ENCODE measurements around the gene MANF. TPM values are rescaled to one million over a fixed set of nuclear protein-coding genes. Genes with fewer than 3 reads are reported as not detected.

Gene MANF
- total and polyA plus RNA-seq, 2 of the 4 experiments (the other 2 are of a cell fraction) = 65.4 to 122 TPM

DNA sequence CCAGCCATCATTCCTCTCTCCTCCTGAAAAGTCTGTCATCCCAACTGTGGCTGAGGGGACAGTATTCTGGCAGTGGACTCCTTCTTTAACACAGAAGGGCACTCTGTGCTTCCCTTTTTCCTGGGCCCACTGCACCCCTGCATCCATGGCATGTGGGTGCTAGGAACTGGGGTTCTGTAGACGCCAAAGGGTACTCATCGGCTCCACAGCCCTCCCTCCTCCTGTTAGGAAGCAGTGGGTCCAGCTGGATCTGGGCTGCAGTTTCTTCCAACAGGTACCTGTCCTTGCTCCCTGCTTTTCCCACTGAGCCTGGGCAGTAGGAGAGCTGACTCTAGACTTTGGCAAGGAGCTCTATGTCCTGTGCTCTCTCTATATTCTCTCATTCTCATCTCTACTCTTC, 6.4 kb upstream of the MANF start:
- ATAC-seq (ENCODE audit: low read depth) = no peak
- H2BK15ac ChIP-seq (ENCODE audit: low read depth, low read length) = no peak overlapping the region

More for the DNA sequence above, 6.4 kb upstream of the MANF start:
- Histone ChIP-seq H3K4me1 (ENCODE audit: control insufficient read depth, insufficient read depth, low read length) (no peaks in the 10 kb centered on the region), H3K27ac (ENCODE audit: insufficient read depth, low read length) (no peak overlapping the region), H2AK5ac (ENCODE audit: low read depth, low read length) (no peak overlapping the region), H3K56ac (ENCODE audit: extremely low read depth, insufficient read depth, low read length) (no peak overlapping the region), H2BK5ac (ENCODE audit: low read depth, low read length, poor library complexity, severe bottlenecking) (no peak overlapping the region), H2AFZ (replicated peaks; ENCODE audit: low read length, poor library complexity) (no peak overlapping the region), H4K5ac (ENCODE audit: low read depth, low read length) (no peak overlapping the region), H3K4me3 (ENCODE audit: insufficient read depth, low read depth, low read length) (no peak overlapping the region), H3K18ac (ENCODE audit: low read depth, low read length) (no peak overlapping the region), H3K9me3 (ENCODE audit: control insufficient read depth, insufficient read depth, low read length) (no peaks in the 10 kb centered on the region), H2BK120ac (ENCODE audit: low read depth, low read length) (no peak overlapping the region), H3K4me2 (ENCODE audit: low read depth, low read length) (no peak overlapping the region), H4K8ac (ENCODE audit: low read depth in 2 of 2, low read length in 2 of 2) (no peak overlapping the region), H3K23ac (ENCODE audit: low read depth, low read length) (no peak overlapping the region), H4K91ac (ENCODE audit: insufficient read depth, low read depth, low read length) (no peak overlapping the region), H3K36me3 (ENCODE audit: control insufficient read depth, insufficient read depth, low read length) (no peaks in the 10 kb centered on the region), H2AK9ac (replicated peaks; ENCODE audit: low read depth, low read length, poor library complexity) (no peak overlapping the region), H3K79me1 (ENCODE audit: low read depth in 1 of 2, low read length in 2 of 2) (peaks cover 6 to 7% of the 10 kb centered on the region in 2 experiments), H2BK20ac (ENCODE audit: low read depth, low read length) (no peak overlapping the region), H3K27me3 (ENCODE audit: control insufficient read depth, insufficient read depth, low read length) (peaks cover 6% of the 10 kb centered on the region), H3K9ac (ENCODE audit: low read depth, low read length) (no peak overlapping the region), H3K9me1 (ENCODE audit: insufficient read depth, low read length) (no peaks in the 10 kb centered on the region), H3K14ac (replicated peaks; ENCODE audit: low read depth, low read length) (no peak overlapping the region), H4K20me1 (ENCODE audit: insufficient read depth, low read length) (no peaks in the 10 kb centered on the region), H3K4ac (ENCODE audit: low read depth, low read length) (no peak overlapping the region)
- ChIA-PET POLR2A (ENCODE audit: unreplicated experiment) (no interaction called here), CTCF (no interaction called here)
- no peak for TF ChIP-seq RCOR1 (IDR thresholded peaks at IDR 0.05; ENCODE audit: insufficient replicate concordance, low read length)
- TF ChIP-seq RFX5 (IDR thresholded peaks at IDR 0.05; ENCODE audit: low read depth, low read length) = no peak
- TF ChIP-seq, protein P1, sequence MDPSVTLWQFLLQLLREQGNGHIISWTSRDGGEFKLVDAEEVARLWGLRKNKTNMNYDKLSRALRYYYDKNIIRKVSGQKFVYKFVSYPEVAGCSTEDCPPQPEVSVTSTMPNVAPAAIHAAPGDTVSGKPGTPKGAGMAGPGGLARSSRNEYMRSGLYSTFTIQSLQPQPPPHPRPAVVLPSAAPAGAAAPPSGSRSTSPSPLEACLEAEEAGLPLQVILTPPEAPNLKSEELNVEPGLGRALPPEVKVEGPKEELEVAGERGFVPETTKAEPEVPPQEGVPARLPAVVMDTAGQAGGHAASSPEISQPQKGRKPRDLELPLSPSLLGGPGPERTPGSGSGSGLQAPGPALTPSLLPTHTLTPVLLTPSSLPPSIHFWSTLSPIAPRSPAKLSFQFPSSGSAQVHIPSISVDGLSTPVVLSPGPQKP (IDR thresholded peaks at IDR 0.05; ENCODE audit: borderline replicate concordance, low read depth, low read length) = no peak
- TF ChIP-seq SMC3 (IDR thresholded peaks at IDR 0.05; ENCODE audit: low read depth, low read length) = no peak
- TF ChIP-seq, protein P2, sequence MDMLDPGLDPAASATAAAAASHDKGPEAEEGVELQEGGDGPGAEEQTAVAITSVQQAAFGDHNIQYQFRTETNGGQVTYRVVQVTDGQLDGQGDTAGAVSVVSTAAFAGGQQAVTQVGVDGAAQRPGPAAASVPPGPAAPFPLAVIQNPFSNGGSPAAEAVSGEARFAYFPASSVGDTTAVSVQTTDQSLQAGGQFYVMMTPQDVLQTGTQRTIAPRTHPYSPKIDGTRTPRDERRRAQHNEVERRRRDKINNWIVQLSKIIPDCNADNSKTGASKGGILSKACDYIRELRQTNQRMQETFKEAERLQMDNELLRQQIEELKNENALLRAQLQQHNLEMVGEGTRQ (IDR thresholded peaks at IDR 0.05; ENCODE audit: low read depth, low read length) = no peak
- no peak for TF ChIP-seq CEBPB (IDR thresholded peaks at IDR 0.05; ENCODE audit: low read depth, low read length)
- no peak for TF ChIP-seq MAZ (IDR thresholded peaks at IDR 0.05; ENCODE audit: borderline replicate concordance, low read depth, low read length)
- no peak for TF ChIP-seq POLR2A (IDR thresholded peaks at IDR 0.05; ENCODE audit: low read depth, low read length)
- no peak for TF ChIP-seq BHLHE40 (IDR thresholded peaks at IDR 0.05; ENCODE audit: low read depth, low read length)
- no peak for TF ChIP-seq FOS (IDR thresholded peaks at IDR 0.05; ENCODE audit: low read depth, low read length)
- no peak for TF ChIP-seq CHD1 (IDR thresholded peaks at IDR 0.05; ENCODE audit: low read depth, low read length)
- no CpG with 5 or more reads among the region's 2 CpGs for WGBS, 2 experiments (ENCODE audit: extremely low coverage in 2 of 2, insufficient read length in 1 of 2)
- BruUV-seq (replicated peaks) = no TSS peak
- intact Hi-C loops (cut with micrococcal nuclease) (no loop called here), dilution Hi-C loops (cut with HindIII; ENCODE audit: low sequenced_read_pairs, unreplicated experiment) (no loop called here), in situ Hi-C loops (cut with MboI; ENCODE audit: low sequenced_read_pairs) (loop anchor here (10.0 to 25.0 kb wide), 3 partner anchors 414 to 1041 kb away; partner anchors contain the start of genes PARP3, RASSF1, RRP9 and TUSC2)
- no peak for DNase-seq

Measured in IMR-90 (cell line).